A673 (cell line): ENCODE measurements around the gene EPB41L3.

Source experiments
- EZH2 ChIP-seq: fragments of 200-600 bp; sonication (generic); IDR thresholded peaks from 2 replicates; pipeline ENCODE4 v1.6.1; 2017; ENCODE audit warnings: borderline replicate concordance, low read depth, mild to moderate bottlenecking, mixed read lengths, antibody characterized with exemption, low read length; ENCODE audit not compliant: poor library complexity, severe bottlenecking
- TF ChIP-seq, protein P1 (sequence below): fragments of 300-800, 200-600 bp; sonication (generic); conservative IDR thresholded peaks from 2 replicates; pipeline ENCODE4 v1.5.1; 2017; ENCODE audit warnings: low read depth, mild to moderate bottlenecking, antibody characterized with exemption, low read length, moderate library complexity, mixed read lengths

DNA sequence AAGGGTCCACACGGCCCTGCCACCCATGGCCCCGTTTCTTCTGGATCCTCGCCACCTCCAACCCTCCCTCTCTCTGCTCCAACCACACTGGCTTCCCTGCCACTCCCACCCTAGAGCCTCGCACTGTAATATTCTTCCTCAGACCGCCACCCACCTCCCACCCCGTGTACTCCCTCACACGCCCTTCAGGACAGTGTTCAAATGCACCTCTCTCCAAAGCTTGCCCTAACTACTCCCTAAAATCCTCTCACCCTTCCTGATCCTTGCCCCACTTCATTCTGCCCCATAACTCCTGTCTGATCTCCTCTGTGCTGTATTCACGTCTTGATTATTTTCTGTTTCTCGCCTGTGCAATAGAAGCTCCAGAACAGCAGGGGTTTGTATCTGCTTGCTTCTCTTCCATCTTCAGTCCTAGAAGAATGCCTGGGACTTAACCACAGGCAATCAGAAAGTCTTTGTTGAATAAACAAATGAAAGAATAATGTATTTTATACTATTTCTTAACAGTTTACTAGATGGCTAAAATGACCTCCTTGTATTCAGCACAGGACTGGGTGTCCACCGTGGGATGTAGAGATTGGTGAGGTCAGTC is 25.5 kb downstream of the EPB41L3 start:
- TF ChIP-seq, protein P1, sequence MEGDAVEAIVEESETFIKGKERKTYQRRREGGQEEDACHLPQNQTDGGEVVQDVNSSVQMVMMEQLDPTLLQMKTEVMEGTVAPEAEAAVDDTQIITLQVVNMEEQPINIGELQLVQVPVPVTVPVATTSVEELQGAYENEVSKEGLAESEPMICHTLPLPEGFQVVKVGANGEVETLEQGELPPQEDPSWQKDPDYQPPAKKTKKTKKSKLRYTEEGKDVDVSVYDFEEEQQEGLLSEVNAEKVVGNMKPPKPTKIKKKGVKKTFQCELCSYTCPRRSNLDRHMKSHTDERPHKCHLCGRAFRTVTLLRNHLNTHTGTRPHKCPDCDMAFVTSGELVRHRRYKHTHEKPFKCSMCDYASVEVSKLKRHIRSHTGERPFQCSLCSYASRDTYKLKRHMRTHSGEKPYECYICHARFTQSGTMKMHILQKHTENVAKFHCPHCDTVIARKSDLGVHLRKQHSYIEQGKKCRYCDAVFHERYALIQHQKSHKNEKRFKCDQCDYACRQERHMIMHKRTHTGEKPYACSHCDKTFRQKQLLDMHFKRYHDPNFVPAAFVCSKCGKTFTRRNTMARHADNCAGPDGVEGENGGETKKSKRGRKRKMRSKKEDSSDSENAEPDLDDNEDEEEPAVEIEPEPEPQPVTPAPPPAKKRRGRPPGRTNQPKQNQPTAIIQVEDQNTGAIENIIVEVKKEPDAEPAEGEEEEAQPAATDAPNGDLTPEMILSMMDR = no peak
- TF ChIP-seq EZH2 = no peak
